OCI-LY3 (cell line): ENCODE data around the gene CAP1.
A peak's percentile ranks its signal among the peaks of the same experiment; 100 is the strongest.

Experiments used
- H2AFZ ChIP-seq: fragments of 200-600, 300-600 bp; shearing (Covaris generic); 2 replicates; pipeline ENCODE4 v1.6.0; 2014; ENCODE audit warnings: antibody characterized with exemption, low read depth, low read length
- H3K27ac ChIP-seq: fragments of 200-600, 300-600 bp; sonication (generic); 2 replicates; pipeline ENCODE4 v1.5.1; 2014; ENCODE audit warnings: mild to moderate bottlenecking, low read length, moderate library complexity, mixed read lengths
- H3K27me3 ChIP-seq: fragments of 200-600, 300-600 bp; sonication (generic); 2 replicates; pipeline ENCODE4 v1.6.1; 2014; ENCODE audit warnings: low read depth, low read length, mixed read lengths
- H3K36me3 ChIP-seq: fragments of 200-600, 300-600 bp; sonication (generic); replicated peaks from 2 replicates; pipeline ENCODE3; 2014; ENCODE audit warnings: low read depth, low read length, mixed read lengths
- H3K4me1 ChIP-seq: fragments of 300-600, 200-600 bp; sonication (generic); 2 replicates; pipeline ENCODE4 v1.6.1; 2014; ENCODE audit warnings: low read length, mixed read lengths
- H3K4me2 ChIP-seq: fragments of 200-600, 300-600 bp; sonication (generic); 2 replicates; pipeline ENCODE4 v1.6.1; 2014; ENCODE audit warnings: low read length, mixed read lengths
- H3K4me3 ChIP-seq: fragments of 300-600, 200-600 bp; sonication (generic); 2 replicates; pipeline ENCODE4 v1.5.1; 2014; ENCODE audit warnings: antibody characterized with exemption, mild to moderate bottlenecking, low read length, moderate library complexity
- H3K79me2 ChIP-seq: fragments of 300-600, 200-600 bp; shearing (Covaris generic); 2 replicates; pipeline ENCODE4 v1.6.1; 2014; ENCODE audit warnings: mild to moderate bottlenecking, low read length, mixed read lengths
- H3K9ac ChIP-seq: fragments of 300-600, 200-600 bp; shearing (Covaris generic); 2 replicates; pipeline ENCODE4 v1.6.0; 2014; ENCODE audit warnings: mild to moderate bottlenecking, low read length, moderate library complexity
- H3K9me3 ChIP-seq: fragments of 200-600, 300-600 bp; shearing (Covaris generic); 2 replicates; pipeline ENCODE4 v1.6.1; 2014; ENCODE audit warnings: low read length, mixed read lengths; ENCODE audit not compliant: insufficient read depth
- H4K20me1 ChIP-seq: fragments of 200-600, 300-600 bp; sonication (generic); 2 replicates; pipeline ENCODE4 v1.6.1; 2016; ENCODE audit warnings: low read length, mixed read lengths; ENCODE audit not compliant: insufficient read depth
- CTCF ChIP-seq: fragments of 200-600, 300-600 bp; sonication (generic); IDR thresholded peaks from 2 replicates; pipeline ENCODE4 v1.5.1; 2014; ENCODE audit warnings: antibody characterized with exemption, low read length, low read depth
- EZH2phosphoT487 ChIP-seq: fragments of 200-600 bp; shearing (Covaris generic); IDR thresholded peaks from 2 replicates; pipeline ENCODE4 v1.6.1; 2018; ENCODE audit warnings: antibody characterized with exemption, mixed run types, low read depth

The CAP1 gene

GRCh38 chr1:40105028-40105427, 64.5 kb downstream of the CAP1 start:
- Histone ChIP-seq H3K4me2 (peak overlapping the region; percentile 50), H3K9me3 (no peaks in the 10 kb centered on the region), H4K20me1 (no peaks in the 10 kb centered on the region), H3K9ac (no peak overlapping the region), H3K27ac (peak overlapping the region; percentile 32; the same call in 1 of the 2 replicates), H3K79me2 (no peaks in the 10 kb centered on the region), H3K27me3 (no peaks in the 10 kb centered on the region), H2AFZ (no peak overlapping the region), H3K36me3 (no peaks in the 10 kb centered on the region), H3K4me3 (no peak overlapping the region), H3K4me1 (peaks cover 12% of the 10 kb centered on the region)
- no peak for TF ChIP-seq EZH2phosphoT487
- TF ChIP-seq CTCF, result no peak

GRCh38 chr1:40107290-40107959, 66.9 kb downstream of the CAP1 start:
- H3K27me3 ChIP-seq, result no peaks in the 10 kb centered on the region
- no peak overlapping the region for H3K27ac ChIP-seq
- H3K36me3 ChIP-seq, result no peaks in the 10 kb centered on the region
- no peaks in the 10 kb centered on the region for H3K79me2 ChIP-seq
- H3K9me3 ChIP-seq, result no peaks in the 10 kb centered on the region
- TF ChIP-seq EZH2phosphoT487 (no peak), CTCF (no peak)
- no peak overlapping the region for H3K9ac ChIP-seq
- H2AFZ ChIP-seq, result no peak overlapping the region
- H3K4me3 ChIP-seq, result no peak overlapping the region
- no peak overlapping the region for H3K4me2 ChIP-seq
- peaks cover 12% of the 10 kb centered on the region for H3K4me1 ChIP-seq
- H4K20me1 ChIP-seq, result no peaks in the 10 kb centered on the region

GRCh38 chr1:40110389-40110788, 69.9 kb downstream of the CAP1 start:
- H3K79me2 ChIP-seq, result no peaks in the 10 kb centered on the region
- no peak overlapping the region for H3K4me3 ChIP-seq
- TF ChIP-seq EZH2phosphoT487, result no peak
- no peak for TF ChIP-seq CTCF
- H4K20me1 ChIP-seq, result no peaks in the 10 kb centered on the region
- H3K4me2 ChIP-seq, result no peak overlapping the region
- H3K9me3 ChIP-seq, result no peaks in the 10 kb centered on the region
- H2AFZ ChIP-seq, result no peak overlapping the region
- no peaks in the 10 kb centered on the region for H3K36me3 ChIP-seq
- no peak overlapping the region for H3K9ac ChIP-seq
- no peak overlapping the region for H3K27ac ChIP-seq
- no peaks in the 10 kb centered on the region for H3K27me3 ChIP-seq
- peaks cover under 1% of the 10 kb centered on the region for H3K4me1 ChIP-seq

- H4K20me1 ChIP-seq, result no peaks in the 10 kb centered on the region
- no peaks in the 10 kb centered on the region for H3K36me3 ChIP-seq
- H3K27ac ChIP-seq, result no peak overlapping the region
- H3K79me2 ChIP-seq, result no peaks in the 10 kb centered on the region
- no peaks in the 10 kb centered on the region for H3K27me3 ChIP-seq
- no peak overlapping the region for H2AFZ ChIP-seq
- H3K4me1 ChIP-seq, result no peaks in the 10 kb centered on the region
- no peak overlapping the region for H3K4me3 ChIP-seq
- H3K9me3 ChIP-seq, result no peaks in the 10 kb centered on the region
- H3K9ac ChIP-seq, result no peak overlapping the region
- H3K4me2 ChIP-seq, result no peak overlapping the region
- no peak for TF ChIP-seq CTCF
- TF ChIP-seq EZH2phosphoT487, result no peak
Observed at GRCh38 chr1:40114400-40114799, 73.9 kb downstream of the CAP1 start.
